Panc1 (cell line): ENCODE measurements around the gene TSTD2.

Experiments
- SIN3A ChIP-seq: IDR thresholded peaks from 2 replicates; pipeline ENCODE4 v1.6.1; 2012; ENCODE audit warnings: low read depth, mild to moderate bottlenecking, low read length, moderate library complexity, borderline replicate concordance; ENCODE audit not compliant: insufficient read depth
- TF ChIP-seq, protein P1 (sequence below): fragments of 450-650 bp; IDR thresholded peaks from 2 replicates; pipeline ENCODE4 v1.5.1; 2017; ENCODE audit warnings: mild to moderate bottlenecking

DNA sequence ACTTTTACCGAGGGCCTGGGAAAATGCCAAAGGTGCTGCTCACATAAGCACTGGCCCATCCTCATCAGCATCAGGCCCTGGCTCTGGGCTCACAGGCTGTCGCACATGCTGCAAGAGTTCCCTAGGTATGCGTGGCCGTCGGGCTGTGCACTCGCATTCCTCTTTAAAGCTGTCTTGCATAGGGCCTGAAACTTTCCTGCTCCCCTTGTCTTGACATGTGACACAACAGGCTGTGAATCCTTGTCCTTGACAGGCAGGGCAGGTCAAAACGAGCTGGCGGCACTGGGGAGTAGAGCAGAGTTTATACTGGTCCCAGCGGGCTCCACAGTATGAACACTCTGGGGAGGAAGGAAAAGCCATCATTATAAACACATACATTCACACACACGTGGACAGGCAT is 30.7 kb downstream of the TSTD2 start:
- TF ChIP-seq, protein P1, sequence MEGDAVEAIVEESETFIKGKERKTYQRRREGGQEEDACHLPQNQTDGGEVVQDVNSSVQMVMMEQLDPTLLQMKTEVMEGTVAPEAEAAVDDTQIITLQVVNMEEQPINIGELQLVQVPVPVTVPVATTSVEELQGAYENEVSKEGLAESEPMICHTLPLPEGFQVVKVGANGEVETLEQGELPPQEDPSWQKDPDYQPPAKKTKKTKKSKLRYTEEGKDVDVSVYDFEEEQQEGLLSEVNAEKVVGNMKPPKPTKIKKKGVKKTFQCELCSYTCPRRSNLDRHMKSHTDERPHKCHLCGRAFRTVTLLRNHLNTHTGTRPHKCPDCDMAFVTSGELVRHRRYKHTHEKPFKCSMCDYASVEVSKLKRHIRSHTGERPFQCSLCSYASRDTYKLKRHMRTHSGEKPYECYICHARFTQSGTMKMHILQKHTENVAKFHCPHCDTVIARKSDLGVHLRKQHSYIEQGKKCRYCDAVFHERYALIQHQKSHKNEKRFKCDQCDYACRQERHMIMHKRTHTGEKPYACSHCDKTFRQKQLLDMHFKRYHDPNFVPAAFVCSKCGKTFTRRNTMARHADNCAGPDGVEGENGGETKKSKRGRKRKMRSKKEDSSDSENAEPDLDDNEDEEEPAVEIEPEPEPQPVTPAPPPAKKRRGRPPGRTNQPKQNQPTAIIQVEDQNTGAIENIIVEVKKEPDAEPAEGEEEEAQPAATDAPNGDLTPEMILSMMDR = no peak
- TF ChIP-seq SIN3A = no peak
